H1 (cell line): ENCODE results near the gene S100A14. TPM values are rescaled to one million over a fixed set of nuclear protein-coding genes. Genes with fewer than 3 reads are reported as not detected.

Source experiments
- CTCF ChIA-PET: fragments of 300-600 bp; sonication (Branson Sonifier 250); formaldehyde crosslinking; loops from one replicate; lab custom pipeline; 2021; ENCODE audit not compliant: partially characterized antibody; lab: Charles Lee
- POLR2A ChIA-PET: fragments of 300-600 bp; sonication (Branson Sonifier 250); formaldehyde crosslinking; loops from one replicate; lab custom pipeline; 2021; ENCODE audit warnings: inconsistent platforms; ENCODE audit not compliant: partially characterized antibody; lab: Charles Lee
- DNase-seq, 2 experiments: peaks; one replicate each; pipeline versions ENCODE4 v3.0.0 to v3.0.0-alpha.2; 2010 to 2022; ENCODE audit warnings: low spot score in 2 of 2, low read depth in 1 of 2, mixed read lengths in 1 of 2
- FAIRE-seq: peaks from 2 replicates; lab custom pipeline; 2011; peaks lifted over from hg19 to GRCh38; lab: Jason Lieb, UNC
- H2AFZ ChIP-seq: 2 replicates; pipeline ENCODE4 v1.8.1; 2012; ENCODE audit warnings: low read length, inconsistent platforms
- H2AK5ac ChIP-seq: 2 replicates; pipeline ENCODE4 v1.6.1; 2013; ENCODE audit warnings: low read depth, low read length
- H2BK120ac ChIP-seq: replicated peaks from 2 replicates; pipeline ENCODE3; 2013; ENCODE audit warnings: low read depth, low read length, inconsistent platforms
- H2BK12ac ChIP-seq: 2 replicates; pipeline ENCODE4 v1.6.1; 2013; ENCODE audit warnings: low read depth, low read length
- H2BK15ac ChIP-seq: 2 replicates; pipeline ENCODE4 v1.6.1; 2013; ENCODE audit warnings: low read length
- H2BK20ac ChIP-seq: 2 replicates; pipeline ENCODE4 v1.6.1; 2013; ENCODE audit warnings: low read length
- H2BK5ac ChIP-seq: 2 replicates; pipeline ENCODE4 v1.6.1; 2013; ENCODE audit warnings: low read depth, low read length
- H3K14ac ChIP-seq: 2 replicates; pipeline ENCODE4 v1.6.1; 2013; ENCODE audit warnings: inconsistent platforms; ENCODE audit not compliant: insufficient read length
- H3K18ac ChIP-seq: 2 replicates; pipeline ENCODE4 v1.6.1; 2013; ENCODE audit warnings: low read length; ENCODE audit errors: extremely low read depth
- H3K23ac ChIP-seq: 2 replicates; pipeline ENCODE4 v1.6.1; 2013; ENCODE audit warnings: inconsistent platforms; ENCODE audit not compliant: insufficient read length
- H3K23me2 ChIP-seq: 2 replicates; pipeline ENCODE4 v1.6.1; 2013; ENCODE audit warnings: low read depth, low read length
- H3K27ac ChIP-seq: 2 replicates; pipeline ENCODE4 v1.6.1; 2011; ENCODE audit warnings: low read depth, low read length, inconsistent platforms
- H3K27me3 ChIP-seq, 4 experiments: replicated peaks in 1 of 4; 1 replicate in 1 of 4; 2 replicates in 3 of 4; pipeline versions ENCODE4 v1.6.1 to v1.8.1; 2011 to 2013; ENCODE audit warnings: low read length in 3 of 4, mild to moderate bottlenecking in 3 of 4, inconsistent platforms in 2 of 4, mixed read lengths in 2 of 4, moderate library complexity in 1 of 4; ENCODE audit not compliant: control insufficient read depth in 3 of 4, insufficient read depth in 3 of 4; ENCODE audit errors: extremely low read depth in 1 of 4
- H3K36me3 ChIP-seq, 4 experiments: 2 replicates each; pipeline versions ENCODE4 v1.6.1 to v1.8.1; 2011 to 2013; ENCODE audit warnings: mild to moderate bottlenecking in 4 of 4, low read length in 3 of 4, moderate library complexity in 2 of 4, control low read depth in 1 of 4, inconsistent platforms in 1 of 4; ENCODE audit not compliant: insufficient read depth in 4 of 4, control insufficient read depth in 2 of 4
- H3K4ac ChIP-seq: replicated peaks from 2 replicates; pipeline ENCODE3; 2013; ENCODE audit warnings: low read length, low read depth, mixed read lengths, inconsistent platforms; ENCODE audit not compliant: insufficient read length
- H3K4me1 ChIP-seq, 4 experiments: replicated peaks in 1 of 4; 1 replicate in 1 of 4; 2 replicates in 3 of 4; pipeline versions ENCODE4 v1.6.1 to v1.8.1; 2011 to 2013; ENCODE audit warnings: low read length in 3 of 4, inconsistent platforms in 2 of 4, mixed read lengths in 1 of 4; ENCODE audit not compliant: insufficient read depth in 4 of 4, control insufficient read depth in 3 of 4
- H3K4me2 ChIP-seq, 2 experiments: 2 replicates each; pipeline versions ENCODE4 v1.6.1 to v1.8.1; 2011 to 2013; ENCODE audit warnings: low read depth in 2 of 2, low read length in 2 of 2, control low read depth in 1 of 2, inconsistent platforms in 1 of 2, mild to moderate bottlenecking in 1 of 2; ENCODE audit not compliant: insufficient read depth in 1 of 2
- H3K4me3 ChIP-seq, 4 experiments: fragments of 200-600, 300-600 bp in 1 of 4; sonication (generic), shearing (Covaris generic), sonication (Bioruptor Twin) in 1 of 4; 2 replicates each; pipeline versions ENCODE4 v1.5.1 to v1.8.1; 2011 to 2016; ENCODE audit warnings: low read length in 4 of 4, low read depth in 3 of 4, control low read depth in 2 of 4, inconsistent platforms in 2 of 4, mild to moderate bottlenecking in 2 of 4, mixed read lengths in 1 of 4, moderate library complexity in 1 of 4; ENCODE audit not compliant: insufficient read depth in 2 of 4; ENCODE audit errors: extremely low read depth in 1 of 4
- H3K56ac ChIP-seq: replicated peaks from 2 replicates; pipeline ENCODE3; 2013; ENCODE audit warnings: low read depth, mild to moderate bottlenecking, mixed read lengths, low read length, inconsistent platforms; ENCODE audit not compliant: insufficient read length
- H3K79me1 ChIP-seq: 2 replicates; pipeline ENCODE4 v1.6.1; 2013; ENCODE audit warnings: low read depth, low read length, control low read depth
- H3K79me2 ChIP-seq, 2 experiments: 2 replicates each; pipeline versions ENCODE4 v1.6.1 to v1.8.1; 2012 to 2013; ENCODE audit warnings: low read length in 2 of 2, mild to moderate bottlenecking in 2 of 2, inconsistent platforms in 1 of 2; ENCODE audit not compliant: insufficient read depth in 2 of 2, control insufficient read depth in 1 of 2
- H3K9ac ChIP-seq, 4 experiments: replicated peaks in 1 of 4; 1 replicate in 1 of 4; 2 replicates in 3 of 4; pipeline versions ENCODE4 v1.6.1 to v1.8.1; 2011 to 2013; ENCODE audit warnings: low read depth in 3 of 4, low read length in 3 of 4, control low read depth in 2 of 4, mild to moderate bottlenecking in 2 of 4, moderate library complexity in 2 of 4, inconsistent platforms in 1 of 4; ENCODE audit errors: extremely low read depth in 1 of 4
- H3K9me3 ChIP-seq, 2 experiments: 2 replicates each; pipeline versions ENCODE4 v1.6.1 to v1.8.1; 2012 to 2013; ENCODE audit warnings: mild to moderate bottlenecking in 2 of 2, moderate library complexity in 2 of 2, control low read depth in 1 of 2, inconsistent platforms in 1 of 2, low read depth in 1 of 2, low read length in 1 of 2, mixed read lengths in 1 of 2; ENCODE audit not compliant: insufficient read depth in 2 of 2
- H4K20me1 ChIP-seq, 2 experiments: replicated peaks in 1 of 2; 2 replicates each; pipeline versions ENCODE3 to v1.8.1; 2011 to 2013; ENCODE audit warnings: inconsistent platforms in 2 of 2, low read length in 2 of 2, mild to moderate bottlenecking in 1 of 2; ENCODE audit not compliant: insufficient read depth in 2 of 2, control insufficient read depth in 1 of 2
- H4K5ac ChIP-seq: 2 replicates; pipeline ENCODE4 v1.6.1; 2013; ENCODE audit warnings: low read length, low read depth, mixed read lengths, inconsistent platforms; ENCODE audit not compliant: insufficient read length
- H4K8ac ChIP-seq: 2 replicates; pipeline ENCODE4 v1.8.0; 2013; ENCODE audit warnings: mild to moderate bottlenecking, moderate library complexity, low read length, inconsistent platforms; ENCODE audit not compliant: insufficient read depth; ENCODE audit errors: extremely low read depth
- H4K91ac ChIP-seq: replicated peaks from 2 replicates; pipeline ENCODE3; 2013; ENCODE audit warnings: low read length, mixed read lengths, inconsistent platforms; ENCODE audit not compliant: insufficient read length
- ASH2L ChIP-seq: fragments of 200-600, 300-600 bp; sonication (generic); IDR thresholded peaks from one replicate; pipeline ENCODE4 v1.7.1; 2017; ENCODE audit warnings: low read length
- KDM1A ChIP-seq: fragments of 200-600, 300-600 bp; sonication (generic); IDR thresholded peaks from 2 replicates; pipeline ENCODE4 v1.7.1; 2016; ENCODE audit warnings: mild to moderate bottlenecking, low read length, borderline replicate concordance
- KDM4A ChIP-seq: IDR thresholded peaks from one replicate; pipeline ENCODE4 v1.7.1; 2012; ENCODE audit warnings: low read depth, mild to moderate bottlenecking, moderate library complexity, low read length, inconsistent platforms; ENCODE audit not compliant: severe bottlenecking
- PHF8 ChIP-seq: fragments of 200-600 bp; sonication (generic); conservative IDR thresholded peaks from 2 replicates; pipeline ENCODE4 v1.7.1; 2012; ENCODE audit warnings: low read depth, mild to moderate bottlenecking, inconsistent platforms, low read length, moderate library complexity
- SP4 ChIP-seq: IDR thresholded peaks from 2 replicates; pipeline ENCODE4 v1.6.1; 2012; ENCODE audit warnings: low read length, inconsistent platforms
- TAF7 ChIP-seq: optimal IDR thresholded peaks from 2 replicates; pipeline ENCODE3; 2011; ENCODE audit warnings: low read depth, mild to moderate bottlenecking, inconsistent platforms, low read length, moderate library complexity, borderline replicate concordance
- YY1 ChIP-seq: IDR thresholded peaks from 2 replicates; pipeline ENCODE4 v1.6.1; 2011; ENCODE audit warnings: low read depth, mild to moderate bottlenecking, low read length
- WGBS, 2 experiments: shearing (Covaris generic) in 1 of 2; methylation state at CpG; one replicate each; pipeline versions ENCODE4 v1.1.6 to v1.1.7; 2013 to 2015; ENCODE audit warnings: low lambda C conversion rate in 2 of 2, mixed read lengths in 2 of 2, inconsistent platforms in 1 of 2, low coverage in 1 of 2, missing lambda C conversion rate in 1 of 2; ENCODE audit not compliant: insufficient replicate concordance in 2 of 2, insufficient coverage in 1 of 2, insufficient read length in 1 of 2; ENCODE audit errors: extremely low coverage in 1 of 2, missing lambda C conversion rate in 1 of 2; 5-methylcytosine and 5-hydroxymethylcytosine counted together
- polyA plus RNA-seq, 7 experiments: library from polyadenylated mRNA; depleted of rRNA in 3 of 7; stranded (reverse) in 5 of 7; unstranded in 2 of 7; fragments of >200 nt in 5 of 7; fragments of 200-250 nt in 2 of 7; gene quantifications; 1 replicate in 5 of 7; 2 replicates in 1 of 7; 4 replicates in 1 of 7; pipeline versions ENCODE4 v1.2.1 to v1.2.3, GENCODE V29; 2011 to 2013; ENCODE audit warnings: missing spikeins in 2 of 7, mixed read lengths in 2 of 7
- total RNA-seq: library from RNA; stranded (reverse); fragmentation: NEBNext Ultra II Directional; extraction: Animal tissue kit (Norgen Biotek cat#: 25700); gene quantifications from 2 replicates; pipeline ENCODE4 v1.2.1, GENCODE V29; 2021
- TF ChIP-seq, protein P1 (sequence below): IDR thresholded peaks from 2 replicates; pipeline ENCODE4 v1.6.1; 2012; ENCODE audit warnings: low read length, inconsistent platforms

Gene S100A14
- total and polyA plus RNA-seq, 2 of the 8 experiments (the other 6 are each of a cell fraction or from before 2014, with no cell fraction given), result 1.4 to 5.3 TPM

DNA sequence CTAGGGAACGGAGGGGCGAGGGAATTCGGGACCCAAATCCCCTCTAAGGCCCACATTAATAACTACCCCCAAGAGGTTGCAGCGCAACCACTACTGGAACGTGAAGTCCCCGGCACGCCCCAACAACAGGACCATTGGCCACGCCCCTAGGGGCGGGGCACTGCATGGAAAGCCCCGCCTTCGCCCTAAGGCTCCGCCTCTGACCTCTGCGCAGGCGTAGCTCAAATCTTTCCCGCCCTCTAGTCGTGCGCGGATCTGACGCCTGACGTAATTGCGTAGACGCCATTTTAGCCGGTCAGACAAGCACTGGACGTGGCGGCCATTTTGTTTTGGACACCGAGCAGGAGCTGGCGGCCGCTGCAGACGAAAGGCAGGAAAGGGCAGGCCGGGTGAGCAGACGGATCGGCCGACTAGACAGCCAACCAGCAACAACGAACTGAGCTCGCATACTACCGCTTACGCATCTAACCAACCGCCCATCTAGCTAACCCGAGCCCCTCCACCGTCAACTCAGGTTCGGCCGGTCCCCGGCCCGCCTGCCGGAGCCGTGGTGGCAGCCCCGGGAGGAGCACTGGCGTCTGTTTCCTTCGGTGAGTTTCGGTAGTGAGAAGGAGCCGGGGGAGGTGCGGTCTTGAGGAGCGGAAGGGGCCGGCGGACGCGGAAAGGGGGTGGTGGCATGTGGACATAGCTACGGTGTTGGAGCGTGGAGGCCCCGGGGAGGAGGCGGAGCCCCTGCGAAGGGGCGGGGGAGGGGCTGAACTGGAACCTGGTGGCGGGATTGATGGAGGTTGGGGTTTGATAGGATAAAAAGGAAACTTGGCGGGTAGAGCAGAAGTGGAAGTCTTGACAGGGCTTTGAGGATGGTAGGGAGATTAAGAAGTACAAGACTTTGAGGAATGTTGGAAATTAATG, 17.9 kb upstream of the S100A14 start, which contains the start of gene CHTOP:
CHTOP (plus strand) TSS at position 313 of the 912 bp plus-strand sequence. CDS start 2,523 bp downstream, outside the sequence.
- H3K9me3 ChIP-seq, result no peaks in the 10 kb centered on the region
- H3K79me1 ChIP-seq, result no peaks in the 10 kb centered on the region
- H3K27ac ChIP-seq, result peak within 1 kb of the TSS; percentile 100
- peak within 1 kb of the TSS; percentile 100; the same call in 1 of the 2 replicates for H2BK15ac ChIP-seq
- peak within 1 kb of the TSS; percentile 96 for H3K56ac ChIP-seq
- peak within 1 kb of the TSS; percentile 73 for H3K18ac ChIP-seq
- H3K4ac ChIP-seq, result peak within 1 kb of the TSS; percentile 96
- peaks cover 0 to 1% of the 10 kb centered on the region in 2 experiments for H4K20me1 ChIP-seq
- FAIRE-seq, result peak; percentile 36
- ChIA-PET CTCF (interaction anchor here (0.8 to 2.9 kb wide), 18 partner anchors 7 to 279 kb away, joined by 3 to 13 read pairs (median 3); partner anchors contain the start of genes S100A13 and S100A6), POLR2A (interaction anchor here (0.7 to 15.6 kb wide), 51 partner anchors 8 to 586 kb away, joined by 3 to 261 read pairs (median 4); partner anchors contain the start of genes CRTC2, ILF2, INTS3 and S100A14)
- H3K4me3 ChIP-seq, result peak within 1 kb of the TSS; percentile 73 to 100 (median 97)
- 2% methylated on average over 62 of the region's 65 CpGs; no CpG with 5 or more reads in 1 of the 2 experiments for WGBS, 2 experiments
- H3K27me3 ChIP-seq, result no peaks in the 10 kb centered on the region
- peak within 1 kb of the TSS; percentile 77; the same call in 1 of the 2 replicates for H2AK5ac ChIP-seq
- peak within 1 kb of the TSS; percentile 30; the same call in 1 of the 2 replicates for H2AFZ ChIP-seq
- peaks cover 0 to 39% of the 10 kb centered on the region in 2 experiments; a peak in 3 of 4 replicates for H3K79me2 ChIP-seq
- H2BK5ac ChIP-seq, result peak within 1 kb of the TSS; percentile 98
- H3K36me3 ChIP-seq, result peaks cover 21 to 32% (median 28%) of the 10 kb centered on the region in 4 experiments
- peak within 1 kb of the TSS; percentile 94 to 100 (median 100) for H3K9ac ChIP-seq
- H2BK12ac ChIP-seq, result peak within 1 kb of the TSS; percentile 77; the same call in 1 of the 2 replicates
- peak within 1 kb of the TSS; percentile 33 to 71 for H3K4me2 ChIP-seq
- peak within 1 kb of the TSS; percentile 100; the same call in 1 of the 2 replicates for H4K8ac ChIP-seq
- peak within 1 kb of the TSS; percentile 98 for H4K5ac ChIP-seq
- peak within 1 kb of the TSS; percentile 98 for H4K91ac ChIP-seq
- no peaks in the 10 kb centered on the region; the same call in 1 of the 2 replicates for H3K23me2 ChIP-seq
- peak within 1 kb of the TSS; percentile 5 for H3K14ac ChIP-seq
- peak; percentile 98 to 100 for DNase-seq
- H2BK20ac ChIP-seq, result no peak within 1 kb of the TSS
- no peak within 1 kb of the TSS for H3K23ac ChIP-seq
- H3K4me1 ChIP-seq, result peaks cover 0 to 5% (median 5%) of the 10 kb centered on the region in 4 experiments; a peak in 5 of 7 replicates
- peak within 1 kb of the TSS; percentile 25 for H2BK120ac ChIP-seq
- TF ChIP-seq PHF8, result peak; percentile 98
- peak; percentile 97 for TF ChIP-seq ASH2L
- TF ChIP-seq KDM4A, result peak; percentile 27
- TF ChIP-seq YY1, result peak; percentile 100
- peak; percentile 86 for TF ChIP-seq TAF7
- no peak for TF ChIP-seq KDM1A
- peak; percentile 94 for TF ChIP-seq SP4
- TF ChIP-seq, protein P1, sequence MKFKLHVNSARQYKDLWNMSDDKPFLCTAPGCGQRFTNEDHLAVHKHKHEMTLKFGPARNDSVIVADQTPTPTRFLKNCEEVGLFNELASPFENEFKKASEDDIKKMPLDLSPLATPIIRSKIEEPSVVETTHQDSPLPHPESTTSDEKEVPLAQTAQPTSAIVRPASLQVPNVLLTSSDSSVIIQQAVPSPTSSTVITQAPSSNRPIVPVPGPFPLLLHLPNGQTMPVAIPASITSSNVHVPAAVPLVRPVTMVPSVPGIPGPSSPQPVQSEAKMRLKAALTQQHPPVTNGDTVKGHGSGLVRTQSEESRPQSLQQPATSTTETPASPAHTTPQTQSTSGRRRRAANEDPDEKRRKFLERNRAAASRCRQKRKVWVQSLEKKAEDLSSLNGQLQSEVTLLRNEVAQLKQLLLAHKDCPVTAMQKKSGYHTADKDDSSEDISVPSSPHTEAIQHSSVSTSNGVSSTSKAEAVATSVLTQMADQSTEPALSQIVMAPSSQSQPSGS, result peak; percentile 98
